GM19023 (cell line): Measurements from ENCODE around the gene C1orf74.
A peak's percentile ranks its signal among the peaks of the same experiment; 100 is the strongest.

Experiments used
- ATAC-seq: cut with Tn5 transposase; IDR thresholded peaks from one replicate; pipeline ENCODE4 v1.9.1; 2021; ENCODE audit warnings: mild to moderate bottlenecking, moderate library complexity; ENCODE audit not compliant: unreplicated experiment

C1orf74 gene

GRCh38 chr1:209772126-209772525 is 12.2 kb downstream of the C1orf74 start:
- no peak for ATAC-seq

GRCh38 chr1:209770636-209771415 is 13.5 kb downstream of the C1orf74 start:
- ATAC-seq: no peak

DNA sequence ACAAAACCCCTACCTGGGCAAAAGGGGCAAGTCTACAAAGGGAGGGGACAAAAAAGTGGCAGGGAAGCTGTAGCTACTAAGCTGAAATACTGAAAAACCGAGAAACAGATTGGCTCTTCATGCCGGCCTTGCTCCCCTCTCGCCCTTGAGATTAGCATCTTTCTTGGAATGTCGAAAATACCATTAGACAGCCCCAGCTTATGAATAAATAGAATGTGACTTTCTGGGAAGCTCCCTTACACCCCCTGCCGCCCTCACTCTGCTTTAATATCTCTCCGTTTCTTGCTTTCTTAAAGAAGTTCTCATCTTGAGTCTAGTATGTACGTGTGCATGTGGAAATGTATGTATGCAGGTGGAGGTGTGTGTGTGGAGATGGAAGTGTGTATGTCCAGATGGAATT is 14.4 kb downstream of the C1orf74 start:
- ATAC-seq: no peak

- ATAC-seq: peak; percentile 72
Measured at GRCh38 chr1:209769171-209769904, 15.0 kb downstream of the C1orf74 start.

DNA sequence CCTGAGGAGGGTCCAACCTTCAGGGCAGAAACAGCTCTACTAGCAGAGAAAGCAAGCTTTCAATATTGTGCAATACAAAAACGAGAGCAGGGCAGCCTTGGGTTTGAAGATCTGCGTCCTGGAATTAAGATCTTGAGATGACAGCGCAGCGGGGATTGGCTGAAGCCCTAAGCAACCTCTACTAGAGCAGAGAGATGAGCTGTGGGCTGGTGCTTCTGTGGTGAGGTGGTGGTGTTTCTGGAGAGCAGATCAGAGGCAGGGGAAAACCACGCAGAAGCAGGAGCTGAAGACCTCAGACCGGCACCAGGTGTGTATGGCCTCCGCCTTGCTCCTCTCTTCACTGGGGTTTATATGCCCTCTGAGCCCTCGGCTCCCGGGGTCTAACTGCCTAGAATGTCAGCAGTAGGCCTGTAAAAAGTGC is 16.0 kb downstream of the C1orf74 start:
- ATAC-seq: peak; percentile 87

- ATAC-seq: no peak
Measured at GRCh38 chr1:209767706-209768105, 16.7 kb downstream of the C1orf74 start.

DNA sequence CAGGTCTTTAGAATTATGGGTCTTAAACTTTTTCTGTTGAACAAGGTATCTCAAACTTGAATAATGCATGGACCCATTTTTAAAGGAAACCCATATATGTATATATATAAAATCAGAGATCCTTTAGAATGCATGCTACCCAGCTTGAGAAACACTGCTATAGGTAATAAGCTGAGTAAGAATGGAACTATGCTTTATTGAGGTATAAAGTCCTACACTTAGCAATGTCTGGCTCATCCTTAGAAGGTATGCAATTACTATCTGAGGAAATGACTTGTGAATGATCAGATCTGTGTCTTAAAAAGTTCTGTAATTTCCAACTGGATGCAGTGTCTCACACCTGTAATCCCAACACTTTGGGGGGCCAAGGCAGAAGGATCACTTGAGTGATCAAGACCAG is 17.3 kb downstream of the C1orf74 start:
- ATAC-seq: no peak

DNA sequence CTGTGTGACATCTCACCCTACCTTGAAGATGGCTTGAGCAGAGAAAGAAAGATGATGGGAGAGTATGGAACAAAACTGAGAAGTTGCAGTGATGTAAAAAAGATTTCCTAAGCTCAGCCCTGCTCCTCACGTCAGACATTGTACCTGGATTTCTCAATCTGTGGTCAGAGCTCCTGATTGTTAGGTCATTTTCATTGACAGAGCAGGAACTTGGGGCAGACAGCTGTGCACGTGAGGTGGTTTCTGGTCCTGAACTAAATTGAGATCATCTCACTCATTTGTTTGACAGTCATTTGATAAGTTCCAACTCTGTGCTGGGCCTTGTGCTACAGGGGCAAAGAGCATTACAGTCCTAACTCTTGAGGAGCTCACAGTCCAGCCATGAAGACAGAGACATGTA is 18.3 kb downstream of the C1orf74 start:
- no peak for ATAC-seq

GRCh38 chr1:209761011-209761635 is 23.2 kb downstream of the C1orf74 start:
- no peak for ATAC-seq

GRCh38 chr1:209759829-209760359 is 24.5 kb downstream of the C1orf74 start:
- no peak for ATAC-seq

GRCh38 chr1:209758400-209758799 is 26.0 kb downstream of the C1orf74 start:
- no peak for ATAC-seq

- peak; percentile 32 for ATAC-seq
Measured at GRCh38 chr1:209756615-209757445, 27.5 kb downstream of the C1orf74 start.

DNA sequence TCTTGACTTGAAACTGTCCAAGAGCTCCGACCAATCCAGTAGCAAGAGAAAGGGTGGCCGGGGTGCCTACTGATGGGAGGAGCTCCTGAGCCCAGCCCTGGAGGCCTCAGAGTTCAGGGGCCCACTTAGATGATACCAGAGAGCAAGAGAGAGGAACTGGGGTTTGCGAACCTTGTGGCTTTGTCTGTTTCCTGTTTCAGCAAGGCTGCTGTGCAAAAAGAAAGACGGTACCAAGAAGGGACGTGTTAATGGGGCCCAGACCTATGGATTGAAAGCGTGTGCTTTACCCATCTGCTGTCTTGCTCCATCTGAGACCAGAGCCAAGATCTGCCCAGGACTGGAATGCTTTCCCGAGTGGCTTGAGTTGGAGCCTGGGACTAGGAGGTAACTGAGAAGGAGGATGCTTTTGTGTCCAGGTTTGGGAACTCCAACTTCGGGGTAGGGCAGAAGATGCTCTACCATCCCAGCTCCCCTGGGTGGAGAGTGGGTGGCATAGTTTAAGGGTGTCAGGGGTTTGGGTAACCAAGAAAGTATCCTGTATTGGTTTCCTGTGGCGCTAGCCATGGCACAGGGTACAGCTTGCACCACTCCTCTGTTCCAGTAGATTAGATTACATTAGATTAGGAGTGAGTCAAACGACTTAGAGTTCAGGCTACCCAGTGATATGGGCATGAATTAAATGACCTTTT is 28.3 kb downstream of the C1orf74 start, which contains the start of gene TRAF3IP3:
Gene TRAF3IP3 (plus strand): TSS at position 128 of the 689 bp plus-strand sequence. CDS start 3,987 bp downstream, outside the sequence.
- peak; percentile 71 for ATAC-seq

GRCh38 chr1:209755256-209755655 is 29.1 kb downstream of the C1orf74 start:
- ATAC-seq: no peak

DNA sequence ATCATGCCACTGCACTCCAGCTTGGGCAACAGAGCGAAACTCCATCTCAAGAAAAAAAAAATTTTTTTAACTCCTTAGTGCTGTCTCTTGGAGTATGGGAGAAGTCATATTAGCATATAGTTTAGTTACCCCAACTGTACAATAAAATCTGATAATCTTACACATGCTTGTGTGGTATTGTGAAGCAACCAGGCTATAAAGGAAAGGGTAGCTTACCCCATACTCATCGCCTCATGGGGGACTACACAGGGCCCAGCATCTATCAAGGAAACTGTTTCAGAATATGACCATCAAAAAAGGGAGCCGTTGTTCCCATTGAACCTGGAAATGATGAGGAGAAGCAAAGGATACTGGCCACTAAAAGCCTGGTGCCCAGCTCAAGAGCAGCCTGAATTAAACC is 31.5 kb downstream of the C1orf74 start:
- no peak for ATAC-seq

DNA sequence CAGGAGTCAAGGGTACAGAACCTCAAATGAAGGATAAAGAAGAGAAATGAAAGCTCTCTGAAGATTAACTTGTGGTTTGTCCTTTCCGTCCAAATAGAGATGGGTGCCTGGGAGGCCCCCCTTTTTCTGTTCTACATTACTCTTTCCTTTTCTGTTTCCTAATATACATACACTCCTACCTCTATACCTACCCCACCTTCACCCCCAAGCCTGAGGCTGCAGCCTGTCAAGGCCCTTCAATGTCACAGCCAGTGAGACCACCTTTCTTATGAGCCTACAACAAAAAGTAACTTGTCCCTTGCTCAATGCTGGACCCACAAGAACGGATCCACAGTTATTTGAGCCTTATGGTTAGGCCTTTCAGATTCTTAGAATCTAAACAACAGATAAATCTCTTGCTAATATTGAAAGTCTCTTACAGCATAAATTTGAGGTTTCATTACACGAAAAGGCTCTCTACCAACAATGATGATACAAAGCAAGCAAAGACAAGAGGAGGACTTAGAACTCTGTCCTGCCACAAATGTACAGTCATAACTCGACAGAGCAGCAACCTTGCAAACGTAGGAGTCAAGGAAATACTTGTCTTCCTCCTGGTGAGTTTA is 32.6 kb downstream of the C1orf74 start:
- peak; percentile 38 for ATAC-seq

GRCh38 chr1:209749670-209750323 is 34.6 kb downstream of the C1orf74 start:
- no peak for ATAC-seq

GRCh38 chr1:209749205-209749604 is 35.2 kb downstream of the C1orf74 start:
- ATAC-seq: no peak

DNA sequence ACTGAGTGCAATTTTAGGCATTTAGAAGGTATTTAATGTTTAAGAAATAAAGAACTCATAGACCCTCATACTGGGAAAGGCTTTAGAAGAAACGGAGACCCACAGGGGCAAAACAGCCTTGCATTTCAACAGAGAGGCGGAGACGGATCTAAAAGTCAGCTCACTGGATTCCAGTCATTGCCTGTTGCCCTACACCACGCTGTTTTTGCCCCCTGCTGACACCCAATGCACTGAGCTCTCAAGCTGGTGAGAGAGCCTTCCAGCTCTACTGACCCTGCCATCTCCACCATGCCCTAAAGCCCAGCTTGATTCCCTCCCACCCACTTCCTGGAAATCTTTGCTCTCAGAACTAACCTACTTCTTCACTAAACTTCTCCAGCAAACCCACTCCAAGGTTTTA is 35.7 kb downstream of the C1orf74 start:
- ATAC-seq: no peak
